ENCODE measurements around the gene ZBTB47.

Gene ZBTB47

DNA sequence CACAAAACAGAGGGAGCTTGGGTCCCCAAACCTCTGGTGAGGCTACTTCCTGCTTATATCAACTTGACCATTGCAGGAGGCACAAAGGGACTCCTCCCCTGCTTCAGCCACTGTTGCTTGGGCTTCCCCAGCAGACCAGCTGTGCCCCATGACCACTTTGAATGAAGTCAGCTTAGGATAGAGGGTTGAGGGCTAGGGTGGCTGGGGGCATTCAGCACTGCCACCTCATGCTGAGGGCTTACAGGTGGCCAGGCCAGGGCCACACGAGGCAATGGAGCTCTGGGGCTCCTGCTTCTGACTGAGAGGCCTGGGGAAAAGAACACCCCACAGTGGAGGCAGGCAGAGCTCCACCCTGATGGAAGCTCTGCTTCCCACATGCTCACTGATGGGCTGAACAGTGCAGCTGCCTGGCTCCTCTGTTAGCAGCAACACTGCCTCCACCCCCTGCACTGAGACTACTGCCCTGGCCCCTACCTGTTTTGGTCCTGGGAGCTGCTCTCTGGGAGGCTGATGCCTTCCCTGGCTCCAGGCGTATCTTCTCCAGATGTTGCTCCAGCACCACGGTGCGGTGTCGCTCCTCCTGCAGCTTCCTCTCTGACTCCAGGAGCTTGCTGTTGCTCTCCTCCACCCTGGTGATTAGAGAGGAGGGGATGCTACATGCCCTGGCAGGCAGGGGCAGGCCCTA lies 59.3 kb downstream of the ZBTB47 start:
- H3K27me3 ChIP-seq (ENCODE audit: control insufficient read depth in 3 of 3, insufficient read depth in 3 of 3, low read depth in 1 of 3, low read length in 3 of 3), result peaks cover 0 to 40% (median 0%) of the 10 kb centered on the region in 3 experiments
- peaks cover 0 to 1% of the 10 kb centered on the region in 2 donors for H3K4me1 ChIP-seq (ENCODE audit: control insufficient read depth in 2 of 2, insufficient read depth in 1 of 2, low read depth in 1 of 2, low read length in 2 of 2)
- peak overlapping the region; percentile 36 for H2AK5ac ChIP-seq (ENCODE audit: low read depth, low read length)
- no peak overlapping the region for H3K9ac ChIP-seq (ENCODE audit: low read depth, low read length, poor library complexity)
- H4K8ac ChIP-seq (ENCODE audit: low read depth, low read length), result no peak overlapping the region
- H3K23ac ChIP-seq (ENCODE audit: low read depth, low read length, poor library complexity), result no peak overlapping the region
- H3K14ac ChIP-seq (ENCODE audit: low read length), result peak overlapping the region; percentile 56
- peak overlapping the region; percentile 75 for H2BK5ac ChIP-seq (ENCODE audit: low read length)
- no peak overlapping the region for H2AFZ ChIP-seq (ENCODE audit: low read length)
- H3K79me1 ChIP-seq (ENCODE audit: low read depth, low read length), result no peaks in the 10 kb centered on the region
- no peak overlapping the region for H4K91ac ChIP-seq (ENCODE audit: low read depth, low read length, poor library complexity)
- H3K4me3 ChIP-seq (ENCODE audit: low read length in 2 of 2), result no peak overlapping the region
- H2BK120ac ChIP-seq (ENCODE audit: low read depth, low read length), result no peak overlapping the region
- no peak overlapping the region for H3K4me2 ChIP-seq (ENCODE audit: insufficient read depth, low read length, poor library complexity, severe bottlenecking)
- peak overlapping the region; percentile 59 for H3K18ac ChIP-seq (ENCODE audit: low read length)
- DNase-seq (ENCODE audit: low spot score), result no peak
- no peaks in the 10 kb centered on the region for H3K36me3 ChIP-seq (replicated peaks in 1 of 2; ENCODE audit: control insufficient read depth in 2 of 2, insufficient read depth in 2 of 2, low read length in 2 of 2)
- WGBS, 2 donors (ENCODE audit: extremely low coverage in 2 of 2, insufficient read length in 2 of 2, insufficient replicate concordance in 1 of 2), result no CpG with 5 or more reads among the region's 5 CpGs
- no peak overlapping the region for H3K4ac ChIP-seq (ENCODE audit: low read length)
- H2BK15ac ChIP-seq (ENCODE audit: low read length), result no peak overlapping the region
- no peaks in the 10 kb centered on the region for H3K9me3 ChIP-seq (replicated peaks in 1 of 2; ENCODE audit: control insufficient read depth in 2 of 2, insufficient read depth in 1 of 2, low read depth in 1 of 2, low read length in 2 of 2)
- H3K27ac ChIP-seq (replicated peaks; ENCODE audit: low read length), result no peak overlapping the region
- no peak overlapping the region for H2BK12ac ChIP-seq (ENCODE audit: low read length)

GRCh38 chr3:42713747-42714146 lies 60.2 kb downstream of the ZBTB47 start:
- H4K8ac ChIP-seq (ENCODE audit: low read depth, low read length), result no peak overlapping the region
- H3K4ac ChIP-seq (ENCODE audit: low read length), result no peak overlapping the region
- H3K27ac ChIP-seq (replicated peaks; ENCODE audit: low read length), result no peak overlapping the region
- H3K18ac ChIP-seq (ENCODE audit: low read length), result no peak overlapping the region
- H3K36me3 ChIP-seq (replicated peaks in 1 of 2; ENCODE audit: control insufficient read depth in 2 of 2, insufficient read depth in 2 of 2, low read length in 2 of 2), result no peaks in the 10 kb centered on the region
- no peak overlapping the region for H2BK5ac ChIP-seq (ENCODE audit: low read length)
- H3K4me2 ChIP-seq (ENCODE audit: insufficient read depth, low read length, poor library complexity, severe bottlenecking), result no peak overlapping the region
- H3K4me1 ChIP-seq (ENCODE audit: control insufficient read depth in 2 of 2, insufficient read depth in 1 of 2, low read depth in 1 of 2, low read length in 2 of 2), result peaks cover 0 to 1% of the 10 kb centered on the region in 2 donors
- no peak overlapping the region for H4K91ac ChIP-seq (ENCODE audit: low read depth, low read length, poor library complexity)
- H3K23ac ChIP-seq (ENCODE audit: low read depth, low read length, poor library complexity), result no peak overlapping the region
- peaks cover 0 to 32% (median 0%) of the 10 kb centered on the region in 3 experiments for H3K27me3 ChIP-seq (ENCODE audit: control insufficient read depth in 3 of 3, insufficient read depth in 3 of 3, low read depth in 1 of 3, low read length in 3 of 3)
- no peak for DNase-seq (ENCODE audit: low spot score)
- no CpG with 5 or more reads among the region's 2 CpGs for WGBS, 2 donors (ENCODE audit: extremely low coverage in 2 of 2, insufficient read length in 2 of 2, insufficient replicate concordance in 1 of 2)
- H3K4me3 ChIP-seq (ENCODE audit: low read length in 2 of 2), result no peak overlapping the region
- H3K9ac ChIP-seq (ENCODE audit: low read depth, low read length, poor library complexity), result no peak overlapping the region
- H2BK120ac ChIP-seq (ENCODE audit: low read depth, low read length), result no peak overlapping the region
- H3K79me1 ChIP-seq (ENCODE audit: low read depth, low read length), result no peaks in the 10 kb centered on the region
- H2AFZ ChIP-seq (ENCODE audit: low read length), result no peak overlapping the region
- no peak overlapping the region for H2BK15ac ChIP-seq (ENCODE audit: low read length)
- H3K14ac ChIP-seq (ENCODE audit: low read length), result no peak overlapping the region
- H3K9me3 ChIP-seq (replicated peaks in 1 of 2; ENCODE audit: control insufficient read depth in 2 of 2, insufficient read depth in 1 of 2, low read depth in 1 of 2, low read length in 2 of 2), result no peaks in the 10 kb centered on the region
- no peak overlapping the region for H2BK12ac ChIP-seq (ENCODE audit: low read length)
- no peak overlapping the region for H2AK5ac ChIP-seq (ENCODE audit: low read depth, low read length)

GRCh38 chr3:42714171-42714852 lies 60.8 kb downstream of the ZBTB47 start:
- no CpG with 5 or more reads among the region's 4 CpGs for WGBS, 2 donors (ENCODE audit: extremely low coverage in 2 of 2, insufficient read length in 2 of 2, insufficient replicate concordance in 1 of 2)
- H3K4me3 ChIP-seq (ENCODE audit: low read length in 2 of 2), result no peak overlapping the region
- no peak overlapping the region for H3K4ac ChIP-seq (ENCODE audit: low read length)
- no peak overlapping the region for H3K4me2 ChIP-seq (ENCODE audit: insufficient read depth, low read length, poor library complexity, severe bottlenecking)
- H2AK5ac ChIP-seq (ENCODE audit: low read depth, low read length), result no peak overlapping the region
- H3K9ac ChIP-seq (ENCODE audit: low read depth, low read length, poor library complexity), result no peak overlapping the region
- no peak overlapping the region for H2BK15ac ChIP-seq (ENCODE audit: low read length)
- no peaks in the 10 kb centered on the region for H3K79me1 ChIP-seq (ENCODE audit: low read depth, low read length)
- H3K27me3 ChIP-seq (ENCODE audit: control insufficient read depth in 3 of 3, insufficient read depth in 3 of 3, low read depth in 1 of 3, low read length in 3 of 3), result peaks cover 0 to 31% (median 0%) of the 10 kb centered on the region in 3 experiments
- no peak overlapping the region for H4K91ac ChIP-seq (ENCODE audit: low read depth, low read length, poor library complexity)
- no peak for DNase-seq (ENCODE audit: low spot score)
- no peak overlapping the region for H2AFZ ChIP-seq (ENCODE audit: low read length)
- no peak overlapping the region for H3K23ac ChIP-seq (ENCODE audit: low read depth, low read length, poor library complexity)
- peaks cover 0 to 1% of the 10 kb centered on the region in 2 donors for H3K4me1 ChIP-seq (ENCODE audit: control insufficient read depth in 2 of 2, insufficient read depth in 1 of 2, low read depth in 1 of 2, low read length in 2 of 2)
- H3K9me3 ChIP-seq (replicated peaks in 1 of 2; ENCODE audit: control insufficient read depth in 2 of 2, insufficient read depth in 1 of 2, low read depth in 1 of 2, low read length in 2 of 2), result no peaks in the 10 kb centered on the region
- H3K36me3 ChIP-seq (replicated peaks in 1 of 2; ENCODE audit: control insufficient read depth in 2 of 2, insufficient read depth in 2 of 2, low read length in 2 of 2), result no peaks in the 10 kb centered on the region
- H2BK120ac ChIP-seq (ENCODE audit: low read depth, low read length), result no peak overlapping the region
- H4K8ac ChIP-seq (ENCODE audit: low read depth, low read length), result no peak overlapping the region
- H3K18ac ChIP-seq (ENCODE audit: low read length), result no peak overlapping the region
- H3K14ac ChIP-seq (ENCODE audit: low read length), result no peak overlapping the region
- H2BK12ac ChIP-seq (ENCODE audit: low read length), result no peak overlapping the region
- H3K27ac ChIP-seq (replicated peaks; ENCODE audit: low read length), result no peak overlapping the region
- H2BK5ac ChIP-seq (ENCODE audit: low read length), result no peak overlapping the region

Measured in neuronal stem cell (in vitro differentiated cells).